HepG2 (cell line): Measurements from ENCODE around the gene SLC25A33. TPM values are rescaled to one million over a fixed set of nuclear protein-coding genes. Genes with fewer than 3 reads are reported as not detected.
"Not testable (repeated sequence)": the region's sequence is repeated elsewhere in the genome, so short reads cannot be mapped to it uniquely, and the experiment has no call there.

Source experiments
- ATAC-seq: fragments of 200-7000 bp; cut with Tn5 transposase; 3 replicates; pipeline ENCODE4 v1.9.1; 2020; ENCODE audit warnings: mild to moderate bottlenecking, moderate library complexity
- BruUV-seq: library from RNA; stranded (reverse); fragments of 400-500 nt; replicated peaks from 2 replicates; lab custom pipeline; 2021; lab: Mats Ljungman, UMichigan
- CTCF ChIA-PET: fragments of 300-600 bp; formaldehyde crosslinking; extraction: SDS; loops from one replicate; lab custom pipeline; 2021; ENCODE audit warnings: low total read pairs, inconsistent platforms, low intra/inter-chr PET ratio; lab: Yijun Ruan, JAX
- POLR2A ChIA-PET: fragments of 350-600 bp; sonication (Branson Sonifier 250); formaldehyde crosslinking; loops from one replicate; lab custom pipeline; 2020; ENCODE audit warnings: antibody characterized with exemption, inconsistent platforms; lab: Yijun Ruan, JAX
- DNase-seq: peaks from one replicate; pipeline ENCODE4 v3.0.0-alpha.2; 2015; ENCODE audit warnings: low spot score
- FAIRE-seq: peaks from 3 replicates; lab custom pipeline; 2011; peaks lifted over from hg19 to GRCh38; lab: Jason Lieb, UNC
- H2AFZ ChIP-seq: one replicate; pipeline ENCODE4 v1.6.1; 2011; ENCODE audit warnings: low read length, inconsistent platforms
- H3K27ac ChIP-seq: fragments of 300-600 bp; 3 replicates; pipeline ENCODE4 v1.8.0; 2011; ENCODE audit warnings: mixed run types, mild to moderate bottlenecking, mixed read lengths, low read length, inconsistent platforms; ENCODE audit not compliant: insufficient read depth; ENCODE audit errors: extremely low read length
- H3K27me3 ChIP-seq, 2 experiments: fragments of 200-600 bp in 1 of 2; 2 replicates in 1 of 2; 3 replicates in 1 of 2; pipeline versions ENCODE4 v1.6.0 to v1.8.0; 2011; ENCODE audit warnings: low read length in 2 of 2, mild to moderate bottlenecking in 2 of 2, moderate library complexity in 2 of 2, inconsistent platforms in 1 of 2; ENCODE audit not compliant: insufficient read depth in 2 of 2, control insufficient read depth in 1 of 2
- H3K36me3 ChIP-seq, 2 experiments: fragments of 200-600 bp in 1 of 2; replicated peaks in 1 of 2; 2 replicates in 1 of 2; 3 replicates in 1 of 2; pipeline versions ENCODE4 v1.5.1 to v1.8.0; 2011; ENCODE audit warnings: low read length in 2 of 2, inconsistent platforms in 1 of 2; ENCODE audit not compliant: insufficient read depth in 2 of 2, control insufficient read depth in 1 of 2
- H3K4me1 ChIP-seq: 2 replicates; pipeline ENCODE4 v1.5.1; 2012; ENCODE audit warnings: low read length, inconsistent platforms; ENCODE audit not compliant: insufficient read depth
- H3K4me2 ChIP-seq: 2 replicates; pipeline ENCODE4 v1.6.0; 2011; ENCODE audit warnings: low read depth, low read length, inconsistent platforms
- H3K4me3 ChIP-seq, 3 experiments: fragments of 200-600 bp in 1 of 3; sonication (generic), shearing (Covaris generic) in 1 of 3; replicated peaks in 1 of 3; 2 replicates each; pipeline ENCODE4 v1.5.1; 2011 to 2016; ENCODE audit warnings: low read length in 3 of 3, inconsistent platforms in 2 of 3, low read depth in 2 of 3, mild to moderate bottlenecking in 2 of 3, control low read depth in 1 of 3, mixed read lengths in 1 of 3; ENCODE audit not compliant: insufficient read depth in 1 of 3
- H3K79me2 ChIP-seq: one replicate; pipeline ENCODE4 v1.6.1; 2011; ENCODE audit warnings: low read length, inconsistent platforms; ENCODE audit not compliant: insufficient read depth
- H3K9ac ChIP-seq: 2 replicates; pipeline ENCODE4 v1.6.0; 2011; ENCODE audit warnings: mild to moderate bottlenecking, low read depth, low read length, inconsistent platforms; ENCODE audit not compliant: insufficient read depth
- H3K9me3 ChIP-seq: 2 replicates; pipeline ENCODE4 v1.5.1; 2012; ENCODE audit warnings: mild to moderate bottlenecking, low read length
- H4K20me1 ChIP-seq: 2 replicates; pipeline ENCODE4 v1.6.0; 2011; ENCODE audit warnings: inconsistent platforms, mild to moderate bottlenecking, low read length, moderate library complexity; ENCODE audit not compliant: insufficient read depth
- MAZ ChIP-seq, 2 experiments: sonication (generic) in 1 of 2; formaldehyde crosslinking in 1 of 2; IDR thresholded peaks; 2 replicates each; pipeline versions ENCODE4 v1.5.0 to v1.6.1; 2012 to 2020; ENCODE audit warnings: low read depth in 2 of 2, mild to moderate bottlenecking in 2 of 2, borderline replicate concordance in 1 of 2, improper control_type of control experiment in 1 of 2, low read length in 1 of 2, missing genetic modification reagents in 1 of 2, moderate library complexity in 1 of 2
- TCF12 ChIP-seq, 2 experiments: fragments of 450-650 bp in 1 of 2; sonication (generic) in 1 of 2; formaldehyde crosslinking in 1 of 2; IDR thresholded peaks; 2 replicates each; pipeline versions ENCODE4 v1.6.1 to v1.8.0; 2017 to 2022; ENCODE audit warnings: antibody characterized with exemption in 1 of 2, mild to moderate bottlenecking in 1 of 2, missing genetic modification reagents in 1 of 2, moderate library complexity in 1 of 2
- THYN1 ChIP-seq: sonication (generic); formaldehyde crosslinking; IDR thresholded peaks from 2 replicates; pipeline ENCODE4 v1.8.1; 2023; ENCODE audit warnings: low read depth, mild to moderate bottlenecking, moderate library complexity, missing genetic modification reagents, borderline replicate concordance
- WGBS: methylation state at CpG from one replicate; pipeline ENCODE4 v1.1.6; 2017; ENCODE audit warnings: low lambda C conversion rate; 5-methylcytosine and 5-hydroxymethylcytosine counted together
- in situ Hi-C: cut with HindIII; loops from 2 replicates; pipeline ENCODE4 v1.10.0; 2017; ENCODE audit warnings: low pct_unique_long_range_greater_than_20kb; ENCODE audit not compliant: extremely low pct_ligation_motif_present
- intact Hi-C: fragments of 100-400 bp; cut with micrococcal nuclease; formaldehyde crosslinking; loops from one replicate; pipeline ENCODE4 v1.10.0; 2022; ENCODE audit not compliant: unreplicated experiment
- polyA plus RNA-seq, 8 experiments: library from polyadenylated mRNA; depleted of rRNA in 3 of 8; stranded (reverse) in 7 of 8; unstranded in 1 of 8; fragments of >200 nt; fragmentation: Illumina TruSeq in 4 of 8; extraction: Trizol in 4 of 8; gene quantifications; 2 replicates each; pipeline versions ENCODE4 v1.2.1 to v1.2.3, GENCODE V29; 2011 to 2016; ENCODE audit warnings: low read depth in 4 of 8, missing spikeins in 1 of 8, mixed read lengths in 1 of 8; ENCODE audit not compliant: insufficient read depth in 1 of 8
- total RNA-seq, 5 experiments: library from RNA; depleted of rRNA; stranded (reverse); fragments of >200 nt; fragmentation: Illumina TruSeq; extraction: Trizol; gene quantifications; 2 replicates each; pipeline ENCODE4 v1.2.3, GENCODE V29; 2016; ENCODE audit warnings: low read depth in 1 of 5
- TF ChIP-seq, protein P1 (sequence below): IDR thresholded peaks from 2 replicates; pipeline ENCODE4 v1.6.1; 2016; ENCODE audit warnings: missing compliant biosample characterization, missing genetic modification reagents, borderline replicate concordance

Gene SLC25A33
- total and polyA plus RNA-seq, 2 of the 13 experiments (the other 11 are each of a cell fraction or from before 2014, with no cell fraction given) = 15.4 to 50.3 TPM

DNA sequence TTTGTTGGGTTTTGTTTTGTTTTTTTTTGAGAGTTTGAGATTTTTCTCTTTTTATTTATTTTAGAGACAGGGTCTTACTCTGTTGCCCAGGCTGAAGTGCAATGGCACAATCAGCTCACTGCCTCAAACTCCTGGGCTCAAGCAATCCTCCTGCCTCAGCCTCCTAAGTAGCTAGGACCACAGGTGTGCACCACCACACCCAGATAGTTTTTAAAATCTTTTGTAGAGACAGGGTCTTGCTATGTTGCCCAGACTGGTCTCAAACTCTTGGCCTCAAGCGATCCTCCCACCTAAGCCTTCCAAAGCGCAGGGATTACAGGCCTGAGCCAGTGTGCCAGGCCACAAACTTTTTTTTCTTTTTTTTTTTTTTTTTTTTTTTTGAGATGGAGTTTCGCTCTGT is 85.8 kb downstream of the SLC25A33 start:
- intact Hi-C loops = loop anchor here (5.0 kb wide), 1 partner anchor 242 kb away; no protein-coding TSS in a partner anchor
- CTCF ChIA-PET, H3K4me2 ChIP-seq, ATAC-seq, H4K20me1 ChIP-seq, DNase-seq, FAIRE-seq, BruUV-seq, POLR2A ChIA-PET, H2AFZ ChIP-seq, H3K27ac ChIP-seq, H3K9me3 ChIP-seq, H3K79me2 ChIP-seq, H3K4me3 ChIP-seq, in situ Hi-C loops, H3K9ac ChIP-seq, H3K36me3 ChIP-seq: not testable (repeated sequence)
- H3K4me1 ChIP-seq = peaks cover 25% of the 10 kb centered on the region
- peaks cover 0 to 13% of the 10 kb centered on the region in 2 experiments; a peak in 3 of 5 replicates for H3K27me3 ChIP-seq
- 90% methylated on average over 3 of the region's 3 CpGs for WGBS

DNA sequence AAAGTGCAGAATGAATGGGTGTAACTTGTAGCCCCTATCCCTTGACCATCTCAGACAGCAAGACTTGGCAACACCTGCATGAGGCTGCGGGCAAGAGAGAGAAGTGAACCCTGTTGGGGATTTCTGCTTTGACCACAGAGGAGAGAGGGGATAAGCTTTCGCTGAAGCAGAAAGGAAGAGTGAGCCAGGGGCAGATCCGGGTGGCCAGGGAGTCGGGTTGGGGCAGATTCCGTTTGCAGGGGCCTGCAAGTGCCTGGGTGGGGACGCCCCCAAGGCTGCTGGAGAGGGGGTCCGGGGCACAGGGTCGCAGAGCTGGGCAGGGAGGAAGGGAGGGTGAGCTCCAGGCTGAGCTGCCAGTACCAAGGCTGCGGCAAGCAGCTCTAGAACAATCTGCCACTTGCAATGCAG is 86.9 kb downstream of the SLC25A33 start:
- in situ Hi-C loops = no loop called here
- intact Hi-C loops = loop anchor here (5.0 kb wide), 1 partner anchor 241 kb away; no protein-coding TSS in a partner anchor
- Histone ChIP-seq H3K4me3 (peak overlapping the region in 2 of 3 experiments; percentile 16 to 63; a peak in 3 of 6 replicates), H3K79me2 (no peaks in the 10 kb centered on the region), H3K27me3 (peaks cover 0 to 23% of the 10 kb centered on the region in 2 experiments; a peak in 3 of 5 replicates), H3K9me3 (no peaks in the 10 kb centered on the region), H3K4me1 (peaks cover 29% of the 10 kb centered on the region), H3K4me2 (peak overlapping the region; percentile 71), H4K20me1 (no peaks in the 10 kb centered on the region), H3K27ac (no peak overlapping the region), H3K9ac (no peak overlapping the region), H2AFZ (no peak overlapping the region), H3K36me3 (no peaks in the 10 kb centered on the region)
- POLR2A ChIA-PET = interaction anchor here (0.7 kb wide), 1 partner anchor 207 kb away, joined by 3 read pairs; no protein-coding TSS in a partner anchor
- DNase-seq (no peak), ATAC-seq (no peak), FAIRE-seq (no peak)
- TF ChIP-seq THYN1 = no peak
- TF ChIP-seq, protein P1, sequence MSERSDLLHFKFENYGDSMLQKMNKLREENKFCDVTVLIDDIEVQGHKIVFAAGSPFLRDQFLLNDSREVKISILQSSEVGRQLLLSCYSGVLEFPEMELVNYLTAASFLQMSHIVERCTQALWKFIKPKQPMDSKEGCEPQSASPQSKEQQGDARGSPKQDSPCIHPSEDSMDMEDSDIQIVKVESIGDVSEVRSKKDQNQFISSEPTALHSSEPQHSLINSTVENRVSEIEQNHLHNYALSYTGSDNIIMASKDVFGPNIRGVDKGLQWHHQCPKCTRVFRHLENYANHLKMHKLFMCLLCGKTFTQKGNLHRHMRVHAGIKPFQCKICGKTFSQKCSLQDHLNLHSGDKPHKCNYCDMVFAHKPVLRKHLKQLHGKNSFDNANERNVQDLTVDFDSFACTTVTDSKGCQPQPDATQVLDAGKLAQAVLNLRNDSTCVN (CRISPR knock-in tag) = 0 out of 2 replicates have a peak, but pooled peaks have one; percentile 18
- no peak for TF ChIP-seq MAZ (IDR thresholded peaks at IDR 0.05; ENCODE audit: borderline replicate concordance, low read depth, low read length)
- TF ChIP-seq MAZ (CRISPR knock-in tag; IDR thresholded peaks at IDR 0.05; ENCODE audit: low read depth) = 0 out of 2 replicates have a peak, but pooled peaks have one; percentile 5
- no peak for TF ChIP-seq TCF12 (IDR thresholded peaks at IDR 0.05)
- 0 out of 2 replicates have a peak, but pooled peaks have one; percentile 5 for TF ChIP-seq TCF12 (CRISPR knock-in tag; IDR thresholded peaks at IDR 0.05)
- no TSS peak for BruUV-seq
- WGBS = 19% methylated on average over 7 of the region's 9 CpGs
- CTCF ChIA-PET = interaction anchor here (0.6 to 2.4 kb wide), 6 partner anchors 64 to 242 kb away, joined by 3 to 22 read pairs (median 6); no protein-coding TSS in a partner anchor
